Glomerular endothelial cell (primary cell): ENCODE results near the gene GPI. TPM values are rescaled to one million over a fixed set of nuclear protein-coding genes. Genes with fewer than 3 reads are reported as not detected.
A peak's percentile ranks its signal among the peaks of the same experiment; 100 is the strongest.

ENCODE experiments used
- DNase-seq: peaks from one replicate; pipeline ENCODE4 v3.0.0-alpha.2; 2011; ENCODE audit warnings: low read depth, low spot score; ENCODE audit errors: extremely low read depth
- total RNA-seq: library from RNA; depleted of rRNA; stranded (reverse); fragments of >200 nt; gene quantifications from 2 replicates; pipeline ENCODE4 v1.2.3, GENCODE V29; 2015

Gene GPI
- total RNA-seq, 1 donor from 2014 or later: 291 TPM

- no peak for DNase-seq
These were observed 27.3 kb upstream of the GPI start for GRCh38 chr19:34337739-34338138.

- no peak for DNase-seq
These were observed 22.9 kb upstream of the GPI start for GRCh38 chr19:34341935-34342680.

GRCh38 chr19:34343751-34344150 is 21.2 kb upstream of the GPI start:
- no peak for DNase-seq

- DNase-seq: no peak
These were observed 19.0 kb upstream of the GPI start for GRCh38 chr19:34345947-34346351.

GRCh38 chr19:34347561-34348165 is 17.3 kb upstream of the GPI start:
- DNase-seq: no peak

GRCh38 chr19:34348899-34349487 is 16.0 kb upstream of the GPI start:
- no peak for DNase-seq

- DNase-seq: no peak
These were observed 14.8 kb upstream of the GPI start for GRCh38 chr19:34350161-34350561.

GRCh38 chr19:34351382-34351826 is 13.6 kb upstream of the GPI start:
- no peak for DNase-seq

- DNase-seq: no peak
These were observed 11.4 kb upstream of the GPI start for GRCh38 chr19:34353546-34353945.

- DNase-seq: no peak
These were observed 9.8 kb upstream of the GPI start for GRCh38 chr19:34355201-34355600.

- no peak for DNase-seq
These were observed 8.1 kb upstream of the GPI start for GRCh38 chr19:34356875-34357274.

- no peak for DNase-seq
These were observed 7.6 kb upstream of the GPI start for GRCh38 chr19:34357431-34357830.

GRCh38 chr19:34359140-34359953 is 5.6 kb upstream of the GPI start:
- DNase-seq: peak; percentile 70

- DNase-seq: no peak
These were observed 5.1 kb upstream of the GPI start for GRCh38 chr19:34359954-34360315.

GRCh38 chr19:34360354-34360909 is 4.6 kb upstream of the GPI start:
- no peak for DNase-seq

GRCh38 chr19:34362679-34363069 is 2.3 kb upstream of the GPI start:
- no peak for DNase-seq

GRCh38 chr19:34363094-34363493 is 1.9 kb upstream of the GPI start:
- DNase-seq: no peak

GRCh38 chr19:34363930-34364329 is 1.1 kb upstream of the GPI start:
- no peak for DNase-seq

GRCh38 chr19:34364462-34364829 is 550 bp upstream of the GPI start:
- no peak for DNase-seq

GRCh38 chr19:34365463-34366401 is 736 bp downstream of the GPI start:
- DNase-seq: no peak
